ENCODE results near the gene DNAJC28. TPM values are rescaled to one million over a fixed set of nuclear protein-coding genes. Genes with fewer than 3 reads are reported as not detected.

Gene DNAJC28
- total RNA-seq, 3 donors from 2014 or later: 1.9 to 3.0 (median 2.9) TPM

DNA sequence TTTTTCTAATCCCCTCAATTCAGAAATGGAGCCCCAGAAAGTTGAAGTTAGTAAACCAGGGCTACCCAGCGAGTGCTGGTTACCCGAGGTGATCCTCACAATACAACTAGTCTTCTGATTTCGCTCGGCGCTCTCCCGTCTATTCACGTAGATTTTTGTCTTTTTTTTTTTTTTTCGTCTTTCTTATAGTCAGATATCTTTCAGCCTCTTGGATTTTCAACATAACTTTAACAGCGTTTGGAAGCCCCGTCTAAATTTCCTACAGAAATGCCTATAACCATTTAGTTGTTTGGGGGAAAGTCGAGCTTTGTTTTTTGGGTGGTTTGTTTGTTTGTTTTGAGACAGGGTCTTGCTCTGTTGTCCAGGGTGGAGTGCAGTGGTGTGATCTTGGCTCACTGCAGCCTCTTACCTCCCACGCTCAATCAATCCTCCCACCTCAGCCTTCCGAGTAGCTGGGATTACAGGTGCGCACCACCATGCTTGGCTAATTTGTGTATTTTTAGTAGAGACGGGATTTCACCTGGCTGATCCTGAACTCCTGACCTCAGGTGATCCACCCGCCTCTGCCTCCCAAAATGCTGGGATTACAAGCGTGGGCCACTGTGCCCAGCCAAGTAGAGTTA lies 10.9 kb downstream of the DNAJC28 start:
- Histone ChIP-seq H3K4me3 (peak overlapping the region; percentile 88), H3K36me3 (ENCODE audit: low read depth) (no peaks in the 10 kb centered on the region), H3K9me3 (no peaks in the 10 kb centered on the region), H3K4me1 (ENCODE audit: low read depth) (peaks cover 6% of the 10 kb centered on the region)
- TF ChIP-seq CTCF (IDR thresholded peaks at IDR 0.05): no peak
- no peak for ATAC-seq
- intact Hi-C loops (cut with DNase I, micrococcal nuclease): no loop called here
- DNase-seq: no peak

GRCh38 chr21:33479679-33480480 lies 11.6 kb downstream of the DNAJC28 start, which contains the start of gene TMEM50B:
TMEM50B (minus strand) TSS chr21:33479974; CDS start chr21:33468885, 11,089 bp downstream.
- Histone ChIP-seq H3K36me3 (ENCODE audit: low read depth) (no peaks in the 10 kb centered on the region), H3K4me1 (ENCODE audit: low read depth) (peaks cover 6% of the 10 kb centered on the region), H3K9me3 (no peaks in the 10 kb centered on the region), H3K4me3 (peak within 1 kb of the TSS; percentile 88)
- ATAC-seq: peak; percentile 97
- intact Hi-C loops (cut with DNase I, micrococcal nuclease): no loop called here
- TF ChIP-seq CTCF (IDR thresholded peaks at IDR 0.05): peak; percentile 28
- DNase-seq: peak; percentile 97 to 98 (median 97)

DNA sequence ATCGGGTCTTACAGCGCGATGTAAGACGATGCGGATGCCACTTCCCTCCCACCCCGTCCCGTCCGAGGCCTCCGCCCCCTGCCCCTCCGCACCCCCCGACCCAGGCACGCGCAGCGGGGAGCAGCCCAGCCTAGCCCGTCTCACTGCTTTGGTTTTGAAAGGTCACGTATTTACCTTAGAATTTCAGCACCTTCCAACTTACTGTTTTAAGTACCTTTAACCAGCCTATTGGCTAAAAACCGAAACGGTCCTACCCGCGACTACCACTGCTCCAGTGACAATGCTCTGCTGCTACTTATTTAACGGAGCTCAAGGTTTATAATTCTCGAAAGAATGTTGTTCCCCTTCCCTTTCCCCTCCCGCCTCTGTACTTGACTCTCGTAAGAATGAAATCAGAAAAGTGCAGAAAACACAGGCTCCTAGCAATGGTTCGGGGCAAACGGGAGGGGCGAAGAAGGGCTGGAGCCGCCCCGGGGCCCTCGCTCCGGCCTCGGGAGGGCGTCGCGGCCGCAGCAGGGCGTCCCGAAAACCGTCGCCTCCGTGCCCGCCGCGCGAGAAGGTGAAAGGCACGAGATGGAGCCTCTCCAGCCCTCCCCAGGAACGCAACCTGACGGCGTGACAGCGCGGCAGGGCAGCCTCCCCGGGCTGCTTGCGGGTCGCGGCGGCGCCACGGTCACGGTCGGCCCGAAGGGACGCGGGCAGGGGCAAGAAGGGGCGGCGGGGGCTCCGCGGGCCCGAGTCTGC lies 12.4 kb downstream of the DNAJC28 start:
- DNase-seq (peak; percentile 37 to 64 (median 59)), ATAC-seq (peak; percentile 50)
- peaks cover 6% of the 10 kb centered on the region for H3K4me1 ChIP-seq (ENCODE audit: low read depth)
- H3K9me3 ChIP-seq: no peaks in the 10 kb centered on the region
- peak overlapping the region; percentile 88 for H3K4me3 ChIP-seq
- intact Hi-C loops (cut with DNase I, micrococcal nuclease): no loop called here
- TF ChIP-seq CTCF (IDR thresholded peaks at IDR 0.05): no peak
- H3K36me3 ChIP-seq (ENCODE audit: low read depth): no peaks in the 10 kb centered on the region

- ATAC-seq: no peak
- Histone ChIP-seq H3K4me3 (no peak overlapping the region), H3K9me3 (no peaks in the 10 kb centered on the region), H3K4me1 (ENCODE audit: low read depth) (peaks cover 6% of the 10 kb centered on the region), H3K36me3 (ENCODE audit: low read depth) (no peaks in the 10 kb centered on the region)
- no peak for DNase-seq
- TF ChIP-seq CTCF (IDR thresholded peaks at IDR 0.05): no peak
- intact Hi-C loops (cut with DNase I, micrococcal nuclease): no loop called here
Measured at GRCh38 chr21:33478182-33478581, 13.3 kb downstream of the DNAJC28 start.

DNA sequence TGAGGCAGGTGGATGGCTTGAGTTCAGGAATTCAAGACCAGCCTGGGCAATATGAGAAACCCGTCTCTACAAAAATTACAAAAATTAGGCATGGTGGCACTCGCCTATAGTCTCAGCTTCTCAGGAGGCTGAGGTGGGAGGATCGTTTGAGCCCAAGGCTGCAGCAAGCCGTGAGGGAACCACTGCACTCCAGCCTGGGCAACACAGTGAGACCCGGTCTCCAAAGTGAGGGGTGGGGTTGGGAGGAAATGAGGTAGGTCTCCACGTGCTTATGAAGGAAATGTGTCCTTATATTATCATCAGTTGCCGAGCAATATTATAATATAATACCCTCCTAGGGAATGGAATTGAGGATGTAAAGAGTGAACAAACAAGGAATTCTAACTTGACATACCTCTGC lies 14.4 kb downstream of the DNAJC28 start:
- intact Hi-C loops (cut with DNase I, micrococcal nuclease): no loop called here
- Histone ChIP-seq H3K9me3 (no peaks in the 10 kb centered on the region), H3K4me1 (ENCODE audit: low read depth) (peaks cover 6% of the 10 kb centered on the region), H3K4me3 (no peak overlapping the region), H3K36me3 (ENCODE audit: low read depth) (no peaks in the 10 kb centered on the region)
- ATAC-seq (no peak), DNase-seq (no peak)
- TF ChIP-seq CTCF (IDR thresholded peaks at IDR 0.05): no peak

Data from mucosa of descending colon (tissue), 3 donors.